ENCODE measurements around the gene MTHFR. TPM values are rescaled to one million over a fixed set of nuclear protein-coding genes. Genes with fewer than 3 reads are reported as not detected.

Gene MTHFR
- 10 to 100 TPM in 1 of 2 experiments, 1 to 10 TPM in 1; 9.9 to 12.4 TPM for total RNA-seq

DNA sequence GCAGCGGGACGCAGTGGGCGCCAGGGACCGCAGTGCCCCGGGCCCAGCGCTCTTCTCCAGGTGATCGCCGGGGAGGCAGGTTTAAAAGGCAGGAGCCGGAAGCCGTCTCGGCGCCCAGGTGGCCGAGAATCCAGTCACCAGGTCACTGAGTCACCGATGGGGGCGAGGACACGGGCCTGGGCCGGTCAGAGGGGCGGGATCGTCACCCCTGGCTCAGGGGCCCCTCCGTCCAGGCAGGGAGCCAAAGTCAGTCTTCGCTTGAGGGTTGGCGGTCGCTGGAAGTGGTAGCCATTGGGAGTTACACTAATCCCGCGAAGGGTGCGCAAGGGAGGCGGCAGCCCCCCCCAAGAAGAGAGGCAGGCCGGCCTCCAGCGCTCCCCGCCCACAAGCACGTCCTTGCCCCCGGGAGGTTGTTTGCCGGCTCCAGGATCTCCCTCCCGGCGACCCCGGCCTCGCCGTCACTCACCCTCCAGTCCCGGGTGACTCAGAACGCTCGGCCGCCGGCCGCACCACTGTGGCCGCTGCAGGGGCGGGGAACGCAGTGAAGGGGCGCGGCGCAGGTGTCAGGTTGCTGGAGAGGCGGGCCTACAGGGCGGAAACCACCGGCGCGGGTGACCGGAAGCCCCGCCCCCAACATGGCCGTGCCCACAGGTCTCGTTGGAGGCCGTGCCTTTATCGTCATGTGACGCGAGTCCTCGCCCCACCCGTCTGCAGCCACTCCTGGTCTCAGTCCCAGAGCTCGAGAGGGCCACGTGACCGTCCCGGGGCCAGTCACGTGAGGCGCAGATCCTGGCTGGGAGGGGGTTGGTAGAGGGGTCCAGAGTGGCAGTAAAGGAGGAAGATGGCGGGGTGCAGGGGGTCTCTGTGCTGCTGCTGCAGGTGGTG is at the start of gene MTHFR, which contains the start of gene CLCN6:
Gene MTHFR (minus strand): TSS at position 543 of the 885 bp plus-strand sequence. CDS start 2,848 bp downstream, outside the sequence.
Gene CLCN6 (plus strand): TSS at position 770 of the 885 bp plus-strand sequence. CDS start 72 bp downstream, at position 842.
- POLR2A ChIA-PET, result interaction anchor here (0.6 to 2.0 kb wide), 4 partner anchors 102 to 157 kb away, joined by 5 to 13 read pairs (median 8); no protein-coding TSS in a partner anchor
- CTCF ChIA-PET, result interaction anchor here (0.6 to 1.3 kb wide), 2 partner anchors 19 to 160 kb away, joined by 3 read pairs; no protein-coding TSS in a partner anchor

DNA sequence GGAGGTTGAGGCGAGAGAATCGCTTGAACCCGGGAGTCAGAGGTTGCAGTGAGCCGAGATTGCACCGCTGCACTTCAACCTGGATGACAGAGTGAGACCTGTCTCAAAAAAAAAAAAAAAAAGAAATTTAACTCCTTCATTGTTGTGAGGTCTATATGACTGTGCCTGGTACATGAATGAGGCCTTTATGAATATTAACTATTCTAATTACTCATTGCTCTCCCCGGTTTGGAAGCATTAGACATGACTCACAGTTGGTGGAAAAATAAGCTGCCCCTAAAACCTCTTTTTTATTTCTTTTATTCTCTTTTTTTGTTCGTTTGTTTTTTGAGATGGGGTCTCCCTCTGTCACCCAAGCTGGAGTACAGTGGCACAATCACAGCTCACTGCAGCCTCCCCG is 49.7 kb upstream of the MTHFR start:
- POLR2A ChIA-PET, result no interaction called here
- CTCF ChIA-PET, result no interaction called here

DNA sequence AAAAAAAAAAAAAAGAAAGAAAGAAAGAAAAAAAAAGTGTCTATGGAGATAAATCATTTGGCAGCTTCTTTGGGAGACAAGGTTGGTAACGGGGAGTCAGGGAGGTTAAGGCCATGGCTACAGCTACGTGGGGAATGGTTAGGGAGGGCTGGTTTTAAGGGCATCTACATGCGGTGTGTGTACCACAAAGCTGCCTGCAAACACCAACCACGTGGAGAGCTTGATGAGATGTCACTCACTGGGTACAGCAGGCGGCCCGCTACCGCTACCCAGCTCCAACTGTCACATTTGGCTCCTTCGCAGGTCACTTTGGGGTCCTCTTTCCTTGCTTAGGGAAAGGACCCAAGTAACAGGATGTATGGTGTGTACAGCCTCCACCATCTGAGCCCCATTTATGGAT is 48.8 kb upstream of the MTHFR start:
- ChIA-PET POLR2A (no interaction called here), CTCF (interaction anchor here (0.6 kb wide), 1 partner anchor 819 kb away, joined by 3 read pairs; no protein-coding TSS in a partner anchor)

DNA sequence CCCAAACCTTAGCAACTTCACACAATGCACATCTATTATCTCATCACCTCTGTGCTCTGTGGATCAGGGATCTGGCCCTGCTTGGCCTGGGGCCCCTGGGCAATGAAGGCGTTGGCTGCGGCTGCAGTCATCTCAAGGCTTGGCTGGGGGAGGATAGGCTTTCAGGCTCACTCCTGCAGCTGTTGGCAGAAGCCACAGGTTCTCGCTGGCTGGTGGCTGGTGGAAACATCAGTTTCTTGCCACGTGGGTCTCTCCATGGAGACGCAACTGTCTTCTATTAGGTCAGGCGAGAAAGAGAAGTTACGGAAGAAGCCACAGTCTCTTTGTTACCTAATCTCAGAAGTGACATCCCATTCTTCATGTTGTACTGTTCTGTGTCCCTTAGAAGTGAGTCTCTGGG is 45.4 kb upstream of the MTHFR start:
- CTCF ChIA-PET, result no interaction called here
- POLR2A ChIA-PET, result no interaction called here

DNA sequence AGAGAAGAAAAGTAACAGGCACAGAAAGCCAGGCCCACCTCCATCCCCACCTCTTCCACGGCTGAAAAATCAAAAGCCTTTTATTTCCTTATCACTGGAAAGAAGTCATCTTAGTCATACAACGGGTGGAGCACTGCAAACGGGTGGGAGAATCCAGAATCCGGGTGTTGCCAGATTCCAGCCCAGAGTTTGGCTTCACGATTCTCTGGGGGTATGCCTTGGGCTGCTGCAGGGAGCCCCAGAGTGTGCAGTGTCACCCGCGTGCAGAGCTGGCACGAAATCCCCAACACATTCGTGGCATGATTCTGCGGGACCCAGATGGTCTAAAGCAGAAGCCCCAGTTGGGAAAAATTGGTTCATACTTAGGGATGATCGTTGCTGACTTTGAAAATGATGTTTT is 44.4 kb upstream of the MTHFR start:
- ChIA-PET POLR2A (no interaction called here), CTCF (no interaction called here)

DNA sequence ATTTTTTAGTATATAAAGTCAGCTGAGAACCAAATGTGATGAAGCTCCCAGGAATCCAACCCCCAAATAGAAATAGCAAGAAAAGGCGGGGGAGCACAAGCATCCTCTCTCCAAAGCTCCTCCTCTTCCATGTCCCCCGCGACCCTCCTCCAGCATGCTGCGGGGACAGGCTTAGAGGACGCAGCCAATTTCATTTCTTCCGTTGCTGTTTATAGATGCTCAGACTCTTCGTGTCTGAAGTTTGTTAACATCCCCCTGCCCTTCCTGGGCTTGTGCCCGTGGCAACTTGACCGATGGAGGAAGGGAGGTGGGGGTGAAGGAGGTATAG is 42.6 kb upstream of the MTHFR start:
- ChIA-PET CTCF (no interaction called here), POLR2A (no interaction called here)

DNA sequence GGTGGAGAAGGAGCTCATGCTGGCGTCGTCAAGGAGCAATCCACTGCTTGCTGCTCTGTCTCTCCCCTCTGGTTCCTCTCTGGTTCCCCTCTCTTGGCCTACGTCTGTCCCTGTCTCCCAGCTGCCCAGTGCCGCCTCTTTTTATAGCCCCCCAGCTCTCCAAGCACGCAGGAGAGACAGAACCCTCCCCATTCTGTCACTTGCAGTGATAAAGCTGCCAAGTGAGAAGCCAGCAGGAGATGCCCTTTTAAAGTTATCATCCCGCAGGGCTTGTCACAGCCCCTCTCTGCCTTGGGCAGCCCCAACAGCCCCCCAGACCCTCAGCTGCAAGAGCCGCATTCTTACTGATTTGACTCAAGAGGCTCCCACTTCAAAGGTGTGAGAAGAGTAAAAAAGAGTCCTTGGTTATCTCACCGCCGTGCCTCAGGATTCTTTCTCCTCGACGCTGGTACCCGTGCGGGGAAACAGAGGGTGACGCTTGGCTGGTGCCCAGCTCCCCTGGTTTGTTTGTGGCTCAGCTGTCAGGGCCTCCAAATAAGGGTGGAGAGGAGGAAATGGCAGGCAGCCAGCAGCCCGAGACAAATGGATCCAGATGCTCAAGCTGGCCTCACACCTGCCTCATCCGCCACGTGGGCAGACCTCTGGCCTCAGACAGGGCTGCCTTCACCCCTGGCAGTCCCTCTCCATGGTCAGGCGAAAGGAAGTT is 42.1 kb upstream of the MTHFR start, which contains the start of gene NPPA:
Gene NPPA (minus strand): TSS at position 117 of the 706 bp plus-strand sequence. CDS start 99 bp downstream, at position 18.
- ChIA-PET POLR2A (interaction anchor here (1.1 kb wide), 1 partner anchor 9 kb away, joined by 3 read pairs; no protein-coding TSS in a partner anchor), CTCF (interaction anchor here (1.3 kb wide), 1 partner anchor 12 kb away, joined by 3 read pairs; no protein-coding TSS in a partner anchor)

DNA sequence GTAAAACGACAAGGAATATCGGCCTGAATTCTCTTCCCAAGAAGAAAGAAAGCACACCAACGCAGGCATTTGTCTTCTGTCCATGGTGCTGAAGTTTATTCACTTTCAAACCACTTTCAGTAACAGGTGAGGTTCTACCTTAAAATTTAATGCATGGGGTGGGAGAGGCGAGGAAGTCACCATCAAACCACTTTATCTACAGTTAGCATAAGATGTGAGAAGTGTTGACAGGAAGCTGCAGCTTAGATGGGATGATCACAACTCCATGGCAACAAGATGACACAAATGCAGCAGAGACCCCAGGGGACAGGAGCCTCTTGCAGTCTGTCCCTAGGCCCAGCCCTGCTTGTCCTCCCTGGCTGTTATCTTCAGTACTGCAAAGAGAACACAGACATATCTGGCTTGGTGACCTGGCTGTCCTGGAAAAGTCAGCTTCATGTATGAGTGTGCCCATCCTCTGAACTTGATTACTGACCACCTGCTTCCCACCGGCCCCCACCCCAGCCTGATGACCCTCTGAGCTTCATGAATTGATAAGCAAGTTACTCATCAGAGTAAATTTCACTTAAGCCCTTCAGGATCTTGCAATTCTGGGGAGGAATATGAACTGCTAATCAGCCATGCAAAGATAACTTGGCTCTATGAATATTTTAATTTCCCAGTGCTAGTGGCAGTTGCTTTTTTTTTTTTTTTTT is 40.0 kb upstream of the MTHFR start:
- CTCF ChIA-PET, result interaction anchor here (0.7 to 1.6 kb wide), 2 partner anchors 37 to 48 kb away, joined by 4 read pairs; no protein-coding TSS in a partner anchor
- POLR2A ChIA-PET, result no interaction called here

DNA sequence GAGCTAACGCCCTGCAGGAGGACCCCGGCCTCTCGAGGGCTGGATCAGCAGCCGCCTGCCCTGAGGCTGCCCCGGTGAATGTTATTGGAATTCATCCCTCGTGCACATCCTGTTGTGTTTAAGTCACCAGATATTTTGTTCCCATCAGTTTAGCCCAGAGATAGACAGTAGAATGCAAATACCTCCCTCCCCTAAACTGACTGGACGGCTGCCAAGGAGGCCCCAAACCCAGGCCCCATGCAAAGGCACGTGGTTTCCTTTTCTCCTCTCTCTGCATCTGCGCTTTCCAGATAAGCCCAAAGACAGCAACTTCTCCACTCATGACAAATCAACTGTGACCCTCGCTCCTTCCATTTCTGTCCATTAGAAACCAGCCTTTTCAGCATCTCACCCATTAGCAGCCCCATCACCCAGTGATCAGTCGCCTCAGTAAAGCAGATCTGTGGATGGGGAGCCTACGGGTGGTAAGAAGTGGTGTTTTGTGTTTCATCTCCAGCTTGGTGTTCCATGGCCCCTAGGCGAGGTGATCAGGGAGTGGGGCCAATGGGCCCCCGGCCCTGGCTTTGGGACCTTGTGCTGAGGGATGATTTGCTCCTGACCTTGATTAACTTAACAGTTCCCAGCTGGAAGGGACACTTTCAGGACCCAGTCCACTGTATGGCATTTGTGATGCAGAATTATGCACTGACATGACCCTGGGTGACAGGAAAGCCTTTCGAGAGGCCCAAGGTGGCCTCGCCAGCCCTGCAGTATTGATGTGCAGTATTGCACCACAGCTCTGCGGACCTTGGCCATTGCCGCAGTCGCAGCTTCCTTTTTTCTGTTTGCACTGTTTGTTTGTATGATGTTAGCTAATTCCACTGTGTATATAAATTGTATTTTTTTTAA is 36.6 kb upstream of the MTHFR start:
- CTCF ChIA-PET, result interaction anchor here (0.5 to 1.0 kb wide), 2 partner anchors 62 to 66 kb away, joined by 3 to 4 read pairs; no protein-coding TSS in a partner anchor
- POLR2A ChIA-PET, result no interaction called here

DNA sequence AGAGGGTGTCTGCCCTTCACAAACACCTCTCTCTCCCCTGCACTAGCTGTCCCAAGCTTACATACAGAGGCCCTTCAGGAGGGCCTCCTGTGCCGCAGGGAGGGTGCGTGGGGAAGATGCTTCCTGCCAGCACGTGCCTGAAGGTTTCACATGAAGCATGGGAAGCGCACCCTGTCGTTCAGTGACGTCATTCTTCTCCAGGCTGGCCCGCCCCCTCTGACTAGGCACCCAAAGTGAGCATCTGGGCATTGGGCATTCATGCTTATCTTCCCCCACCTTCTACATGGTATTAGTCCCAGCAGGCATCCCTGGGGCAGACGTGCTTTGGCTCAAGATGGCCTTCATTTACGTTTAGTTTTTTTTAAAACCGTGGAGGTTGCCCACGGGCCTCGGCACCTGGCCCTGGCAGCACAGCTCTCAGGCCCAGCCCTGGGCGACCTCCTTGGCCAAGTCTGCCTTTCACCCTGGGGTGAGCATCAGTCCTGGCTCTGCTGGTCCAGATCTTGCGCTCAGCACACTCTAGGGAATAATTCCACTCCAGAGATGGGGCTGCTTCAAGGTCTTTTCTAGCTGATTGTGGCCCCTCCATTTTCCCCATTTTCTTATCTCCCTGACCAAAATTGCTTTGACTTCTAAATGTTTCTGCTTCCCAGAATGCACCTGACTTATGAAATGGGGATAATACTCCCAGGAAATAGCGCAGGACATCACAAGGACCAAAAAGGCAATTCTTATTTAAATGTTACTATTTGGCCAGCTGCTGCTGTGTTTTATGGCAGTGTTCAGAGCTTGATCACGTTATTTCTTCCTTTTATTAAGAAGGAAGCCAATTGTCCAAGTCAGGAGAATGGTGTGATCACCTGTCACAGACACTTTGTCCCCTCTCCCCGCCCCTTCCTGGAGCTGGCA is 35.7 kb upstream of the MTHFR start:
- CTCF ChIA-PET, result no interaction called here
- POLR2A ChIA-PET, result no interaction called here

DNA sequence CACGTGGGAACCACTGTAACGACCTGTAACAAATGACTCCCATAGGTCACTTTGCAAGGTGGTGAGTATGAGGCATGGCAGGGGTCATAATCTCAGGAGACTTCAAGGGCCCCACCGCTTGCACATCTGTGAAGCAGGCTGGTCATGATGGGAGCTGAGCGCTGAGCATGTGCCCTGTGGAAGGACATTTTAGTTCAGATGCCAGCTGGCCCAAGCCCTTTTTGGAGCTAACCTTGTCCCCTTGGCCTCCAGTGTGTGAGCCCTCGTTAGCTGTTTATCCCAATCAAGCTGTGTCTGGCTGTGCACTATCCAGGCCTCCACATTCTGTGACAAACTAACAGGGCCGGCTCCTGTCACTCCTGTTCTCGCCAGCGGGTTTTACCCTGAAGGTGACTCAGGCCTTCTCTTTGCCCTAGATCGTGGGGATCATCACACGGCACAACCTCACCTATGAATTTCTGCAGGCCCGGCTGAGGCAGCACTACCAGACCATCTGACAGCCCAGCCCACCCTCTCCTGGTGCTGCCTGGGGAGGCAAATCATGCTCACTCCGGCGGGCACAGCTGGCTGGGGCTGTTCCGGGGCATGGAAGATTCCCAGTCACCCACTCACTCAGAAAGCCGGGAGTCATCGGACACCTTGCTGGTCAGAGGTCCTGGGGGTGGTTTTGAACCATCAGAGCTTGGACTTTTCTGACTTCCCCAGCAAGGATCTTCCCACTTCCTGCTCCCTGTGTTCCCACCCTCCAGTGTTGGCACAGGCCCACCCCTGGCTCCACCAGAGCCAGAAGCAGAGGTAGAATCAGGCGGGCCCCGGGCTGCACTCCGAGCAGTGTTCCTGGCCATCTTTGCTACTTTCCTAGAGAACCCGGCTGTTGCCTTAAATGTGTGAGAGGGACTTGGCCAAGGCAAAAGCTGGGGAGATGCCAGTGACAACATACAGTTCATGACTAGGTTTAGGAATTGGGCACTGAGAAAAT is 34.3 kb upstream of the MTHFR start:
- ChIA-PET POLR2A (no interaction called here), CTCF (interaction anchor here (0.6 to 1.6 kb wide), 3 partner anchors 12 to 239 kb away, joined by 3 to 4 read pairs (median 3); no protein-coding TSS in a partner anchor)

DNA sequence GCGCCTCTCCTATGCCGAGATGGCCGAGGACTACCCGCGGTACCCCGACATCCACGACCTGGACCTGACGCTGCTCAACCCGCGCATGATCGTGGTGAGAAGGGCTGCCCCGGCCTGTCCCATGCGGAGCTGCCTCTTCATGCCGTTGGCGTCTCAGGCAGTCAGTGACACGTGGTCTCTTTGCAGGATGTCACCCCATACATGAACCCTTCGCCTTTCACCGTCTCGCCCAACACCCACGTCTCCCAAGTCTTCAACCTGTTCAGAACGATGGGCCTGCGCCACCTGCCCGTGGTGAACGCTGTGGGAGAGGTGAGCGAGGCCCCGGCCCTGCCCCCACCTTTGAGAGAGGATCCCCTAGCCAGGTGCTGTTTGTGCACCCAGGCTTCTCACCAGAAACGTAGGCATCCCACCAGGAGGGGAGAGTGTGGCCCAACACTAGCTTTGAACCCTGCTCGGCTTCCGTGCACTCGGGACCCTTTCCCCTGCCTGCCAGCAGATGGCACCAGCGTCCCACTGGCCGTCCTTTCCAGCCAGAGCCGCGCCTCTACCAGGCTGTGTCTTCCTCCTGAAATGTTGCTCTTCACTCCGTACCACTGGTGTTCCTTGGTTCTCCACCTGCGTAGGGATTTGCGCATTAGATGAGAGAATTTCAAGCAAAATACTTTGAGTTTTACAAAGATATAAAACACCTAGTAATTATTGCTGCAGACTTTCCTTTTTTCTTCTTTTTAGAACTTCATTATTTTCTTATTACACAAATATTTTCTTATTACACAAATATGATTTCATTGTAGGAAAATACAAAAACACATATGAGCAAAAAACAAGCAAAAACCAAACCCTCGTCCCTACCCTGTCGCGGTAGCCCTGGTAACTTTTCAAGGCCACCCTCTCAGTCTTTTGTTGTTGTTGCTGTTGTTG is 32.8 kb upstream of the MTHFR start:
- CTCF ChIA-PET, result interaction anchor here (0.6 to 2.2 kb wide), 16 partner anchors 11 to 240 kb away, joined by 3 to 8 read pairs (median 3); no protein-coding TSS in a partner anchor
- POLR2A ChIA-PET, result interaction anchor here (1.8 kb wide), 1 partner anchor 69 kb away, joined by 9 read pairs; no protein-coding TSS in a partner anchor

DNA sequence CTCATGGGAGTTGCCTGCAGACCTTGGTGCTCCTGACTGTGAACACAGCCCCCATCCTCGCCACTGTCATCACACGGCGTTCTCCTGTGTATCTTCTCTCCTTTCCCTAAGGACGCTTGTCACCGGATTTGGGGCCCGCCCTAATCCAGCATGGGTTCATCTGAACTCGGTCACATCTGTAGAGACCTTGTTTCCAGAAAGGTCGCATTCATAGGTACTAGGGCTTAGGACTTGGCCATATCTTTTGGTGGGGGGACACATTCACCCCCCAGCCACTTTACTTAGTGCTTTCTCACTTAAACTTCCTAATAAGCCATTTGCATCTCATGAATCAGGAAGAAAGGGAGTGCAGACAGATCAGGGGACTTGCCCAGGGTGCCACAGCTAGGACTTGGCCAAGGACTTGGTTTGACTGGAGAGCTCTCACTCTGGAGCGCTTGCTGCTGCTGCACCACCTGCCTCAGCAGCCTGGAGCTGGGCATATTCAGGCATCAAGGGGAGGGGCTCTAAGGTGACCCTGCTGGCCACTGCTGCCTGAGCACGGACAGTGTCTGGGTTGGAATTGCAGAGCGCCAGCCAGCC is 32.1 kb upstream of the MTHFR start:
- ChIA-PET POLR2A (interaction anchor here (1.8 kb wide), 1 partner anchor 70 kb away, joined by 9 read pairs; no protein-coding TSS in a partner anchor), CTCF (interaction anchor here (0.6 to 2.2 kb wide), 14 partner anchors 10 to 241 kb away, joined by 3 to 8 read pairs (median 3); no protein-coding TSS in a partner anchor)

DNA sequence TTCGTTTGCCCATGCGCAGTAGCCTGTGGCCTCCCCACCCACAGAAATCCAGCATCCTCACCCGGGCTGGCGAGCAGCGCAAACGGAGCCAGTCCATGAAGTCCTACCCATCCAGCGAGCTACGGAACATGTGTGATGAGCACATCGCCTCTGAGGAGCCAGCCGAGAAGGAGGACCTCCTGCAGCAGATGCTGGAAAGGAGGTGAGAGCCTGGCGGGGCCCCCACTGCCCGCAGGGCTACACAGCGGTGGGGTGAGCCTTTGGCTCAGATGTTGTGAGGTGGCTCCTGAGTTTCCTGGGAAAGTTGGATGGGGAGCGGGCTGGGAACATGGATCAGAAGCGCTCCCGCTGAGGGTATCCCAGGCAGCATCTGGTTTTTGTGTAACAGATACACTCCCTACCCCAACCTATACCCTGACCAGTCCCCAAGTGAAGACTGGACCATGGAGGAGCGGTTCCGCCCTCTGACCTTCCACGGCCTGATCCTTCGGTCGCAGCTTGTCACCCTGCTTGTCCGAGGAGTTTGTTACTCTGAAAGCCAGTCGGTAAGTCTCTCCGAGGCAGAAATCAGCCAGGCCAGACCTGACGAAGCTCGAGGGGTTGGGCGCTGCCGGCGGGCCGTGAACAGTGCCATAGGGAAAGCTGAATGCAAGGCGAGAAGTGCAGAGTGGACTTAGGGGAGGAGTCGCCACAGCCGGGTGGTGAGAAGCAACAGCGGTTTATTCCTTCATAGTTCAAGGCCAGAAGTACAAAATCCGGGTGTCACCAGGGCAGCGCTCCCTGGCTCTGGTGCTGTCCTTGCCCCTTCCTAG is 31.4 kb upstream of the MTHFR start:
- ChIA-PET POLR2A (interaction anchor here (0.7 to 1.8 kb wide), 2 partner anchors 71 kb away, joined by 3 to 9 read pairs; no protein-coding TSS in a partner anchor), CTCF (interaction anchor here (0.7 to 2.2 kb wide), 7 partner anchors 10 to 194 kb away, joined by 3 to 8 read pairs (median 3); partner anchors contain the start of gene MFN2)
